Anterior cingulate cortex (tissue), 58 donors: Measurements from ENCODE around the gene P3R3URF.

Source experiments
- DNase-seq, 58 donors: peaks; one replicate each; lab custom pipeline; 2025; lab: John Stamatoyannopoulos, UW

The P3R3URF gene

DNA sequence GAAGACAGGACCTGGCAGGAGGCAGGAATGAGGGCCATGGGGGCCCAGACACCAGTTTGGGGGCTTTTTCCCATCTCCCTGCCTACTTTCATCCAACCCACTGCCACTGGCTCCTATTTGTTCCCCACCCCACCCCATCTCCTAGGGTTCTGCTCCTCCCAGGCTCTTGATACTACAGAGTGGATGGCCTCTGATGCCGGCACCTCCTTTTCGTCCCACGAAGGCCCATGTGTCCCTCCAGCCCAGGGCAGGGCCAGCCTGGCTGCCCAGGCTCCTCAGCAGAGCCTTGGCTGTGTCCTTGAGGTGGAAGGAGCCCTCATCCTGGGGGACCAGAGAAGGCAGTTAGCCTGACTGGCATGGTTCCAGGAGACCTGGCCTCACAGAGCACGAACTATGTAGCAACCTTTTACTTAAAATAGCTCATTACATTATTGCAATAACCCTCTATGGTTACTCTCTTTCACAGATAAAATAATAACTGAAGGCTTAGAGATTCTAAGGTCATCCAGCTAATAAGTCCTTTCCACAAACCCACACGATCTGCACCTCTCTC is 18.4 kb upstream of the P3R3URF start:
- DNase-seq = no peak

DNA sequence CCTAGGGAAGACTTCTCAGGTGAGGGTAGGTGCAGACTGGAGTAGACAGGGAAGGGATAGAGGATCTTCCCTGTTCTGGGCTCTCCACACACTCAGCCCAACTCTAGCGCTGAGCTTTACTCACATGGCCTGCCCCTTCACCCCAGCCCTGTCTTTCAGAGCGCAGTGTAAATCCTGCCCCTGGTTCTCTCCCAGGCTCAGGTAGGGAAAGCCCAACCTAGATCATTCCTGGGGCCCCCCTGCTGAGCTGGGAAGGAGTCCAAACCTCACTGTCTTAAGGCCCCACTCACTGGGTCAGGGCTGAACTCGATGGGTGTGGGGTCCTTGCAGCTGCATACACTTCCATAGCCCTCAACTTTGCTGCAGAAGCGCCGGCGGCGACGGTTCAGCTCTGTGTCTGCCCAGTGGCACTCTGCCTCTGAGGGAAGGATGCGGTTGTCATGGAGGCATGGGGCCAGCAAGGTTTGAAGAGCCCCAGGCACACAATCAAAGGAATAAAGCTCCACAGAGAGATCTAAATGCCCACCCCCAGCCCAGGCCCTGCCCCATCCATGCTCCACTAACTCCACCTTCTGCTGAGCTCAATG is 17.8 kb upstream of the P3R3URF start:
- DNase-seq = no peak

DNA sequence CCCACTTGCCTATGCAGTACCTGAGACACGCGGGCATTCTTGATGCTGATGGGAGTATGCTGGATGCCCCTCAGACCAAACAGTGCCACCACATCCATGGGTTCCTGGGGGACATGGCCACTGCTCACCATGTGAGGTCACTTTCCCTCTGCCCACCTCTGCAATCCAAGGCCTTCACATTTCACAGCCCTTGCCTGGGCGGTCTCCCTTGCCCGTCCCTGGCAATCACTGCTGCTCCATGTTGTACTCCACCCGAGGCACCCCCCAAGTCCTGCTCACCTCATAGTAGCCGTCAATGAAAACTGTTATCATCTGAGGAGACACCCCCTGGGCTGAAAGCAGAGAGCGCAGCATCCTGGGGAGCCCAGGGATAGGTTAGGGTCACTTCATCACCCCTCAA is 17.0 kb upstream of the P3R3URF start:
- no peak for DNase-seq

DNA sequence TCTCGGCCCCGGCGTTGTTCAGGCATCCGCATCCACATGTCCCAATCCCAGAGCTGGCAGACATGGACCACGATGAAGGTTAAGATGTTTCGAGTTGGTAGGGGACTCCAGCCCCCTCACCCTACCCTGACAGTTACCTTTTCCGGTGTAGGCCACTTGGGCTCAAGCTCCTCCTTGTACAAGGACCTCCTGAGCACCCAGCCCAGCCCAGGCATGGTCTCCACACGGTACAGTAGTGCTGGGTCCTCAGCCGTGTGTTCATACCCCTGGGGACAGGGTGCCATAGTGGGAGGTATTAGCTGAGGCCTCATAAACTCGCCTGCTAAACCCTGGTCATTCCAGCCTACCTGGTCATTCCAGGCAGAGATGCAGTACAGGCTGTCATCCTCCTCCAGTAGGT is 15.9 kb upstream of the P3R3URF start:
- DNase-seq = no peak

DNA sequence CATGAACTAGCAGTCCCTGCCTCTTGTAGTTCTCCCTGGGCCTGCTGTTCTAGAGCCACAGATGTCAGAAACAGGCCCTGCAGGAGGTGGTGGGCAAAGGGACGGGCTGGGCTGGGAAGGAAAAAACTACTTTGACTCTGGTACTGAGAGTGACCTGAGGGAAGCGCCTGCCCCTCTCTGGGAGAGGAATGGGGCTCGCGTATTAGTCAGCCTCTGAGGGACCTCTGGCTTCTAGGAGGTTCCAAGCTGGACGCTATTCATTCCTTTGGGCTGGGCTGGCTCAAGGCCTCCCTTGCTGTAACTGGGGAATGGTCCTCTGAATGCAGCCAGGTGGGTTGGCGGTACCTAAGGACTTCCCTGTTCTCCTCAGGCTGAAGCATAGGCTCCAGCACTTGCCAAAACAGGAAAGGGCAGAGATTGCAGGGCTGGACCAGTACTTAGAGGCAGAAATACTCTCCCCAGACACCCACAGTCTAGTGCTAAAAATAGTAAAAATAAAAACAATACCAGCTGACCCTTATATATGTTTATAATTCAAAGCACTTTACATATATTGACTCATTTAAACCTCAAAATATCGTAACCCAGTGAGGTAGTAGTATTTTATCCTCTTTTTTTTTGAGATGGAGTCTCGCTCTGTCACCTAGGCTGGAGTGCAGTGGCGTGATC is 14.9 kb upstream of the P3R3URF start:
- DNase-seq = no peak

DNA sequence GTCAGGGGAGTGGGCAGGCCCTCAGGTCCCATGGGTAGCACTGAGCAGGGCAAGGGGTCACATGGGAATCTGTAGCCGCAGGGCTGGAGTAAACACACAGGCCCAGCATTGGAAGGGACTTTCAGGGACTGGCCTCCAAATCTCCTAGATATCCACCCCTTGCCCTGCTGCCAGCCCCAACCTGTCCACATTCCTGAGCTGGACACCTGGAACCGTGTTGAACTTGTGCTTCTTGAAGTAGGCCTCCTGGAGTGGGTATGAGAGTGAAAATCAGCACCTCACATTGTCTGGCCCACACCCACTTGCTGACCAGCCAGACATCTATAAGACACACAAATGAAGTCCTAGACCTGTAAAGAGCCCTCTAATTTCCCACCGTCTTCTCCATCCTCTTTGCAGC is 14.3 kb upstream of the P3R3URF start:
- DNase-seq = no peak

DNA sequence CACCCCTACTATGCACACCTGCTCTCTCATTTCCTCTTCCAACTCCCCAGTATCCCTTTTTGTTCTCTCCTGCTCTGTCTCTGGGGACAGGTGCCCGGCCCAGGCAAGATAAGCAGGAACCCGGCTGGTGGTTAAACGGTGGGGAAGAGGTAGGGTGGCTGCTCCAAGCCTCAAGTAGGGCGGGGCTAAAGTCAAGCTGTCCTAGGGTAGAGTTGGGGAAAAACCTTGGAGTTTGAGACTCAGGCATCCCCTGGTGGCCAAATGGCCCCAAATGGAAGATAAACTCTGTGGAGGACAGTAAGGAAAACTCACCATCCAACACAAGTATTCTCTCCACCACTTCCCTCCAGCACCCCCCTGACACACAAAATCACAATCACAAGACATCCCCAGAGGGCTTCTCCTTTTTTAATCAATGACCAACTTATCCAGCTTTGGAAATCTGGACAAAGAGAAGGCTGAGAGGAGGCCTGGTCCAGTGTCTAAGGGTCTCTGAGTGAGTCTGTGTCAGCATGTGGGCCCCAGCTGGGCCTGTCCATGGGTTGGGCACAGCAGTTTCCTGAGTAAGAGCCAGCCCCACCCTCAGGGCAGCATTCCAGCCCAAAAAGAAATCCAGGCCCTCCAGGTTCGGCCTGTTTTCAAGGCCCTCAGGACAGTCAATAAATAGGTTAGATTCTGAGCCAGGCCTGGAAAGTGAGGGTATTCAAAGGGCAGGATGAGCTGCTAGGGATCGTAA is 12.2 kb upstream of the P3R3URF start:
- DNase-seq = no peak

DNA sequence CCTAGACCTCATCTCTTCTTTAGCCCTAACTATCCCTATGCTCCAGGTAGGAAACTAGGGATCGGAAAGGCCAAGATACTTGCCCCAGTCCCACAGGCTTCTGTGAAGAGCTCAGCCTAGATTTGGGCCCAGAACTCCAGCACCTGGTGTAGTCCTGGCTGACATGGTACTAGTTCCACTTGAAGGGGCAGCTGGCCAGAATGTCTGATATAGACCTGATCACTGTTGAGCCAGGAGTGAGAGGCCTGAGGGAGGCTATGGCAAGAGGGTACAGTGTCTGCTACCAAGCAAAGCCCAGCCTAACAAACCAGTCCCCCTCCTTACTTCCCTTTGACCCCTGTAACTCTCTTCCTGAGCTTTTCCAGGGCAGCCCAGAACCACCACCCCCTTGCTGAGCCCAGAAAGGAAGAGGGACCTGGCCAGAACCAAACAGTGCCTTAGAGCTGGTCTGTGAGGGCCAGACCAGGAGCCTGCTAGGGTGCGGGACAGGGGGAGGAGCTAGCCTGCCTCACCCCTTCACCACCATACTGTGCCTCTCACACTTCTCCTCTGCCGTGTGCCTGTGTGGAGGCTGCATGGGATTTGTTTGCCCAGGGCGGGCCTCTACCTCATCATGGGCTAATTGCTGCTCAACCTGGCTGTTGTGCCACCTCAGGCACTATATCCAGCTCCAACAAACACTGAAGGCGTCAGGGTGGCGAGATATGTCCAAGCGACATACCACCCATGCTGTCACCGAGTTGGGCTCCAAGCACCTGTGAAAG is 11.0 kb upstream of the P3R3URF start:
- no peak for DNase-seq

DNA sequence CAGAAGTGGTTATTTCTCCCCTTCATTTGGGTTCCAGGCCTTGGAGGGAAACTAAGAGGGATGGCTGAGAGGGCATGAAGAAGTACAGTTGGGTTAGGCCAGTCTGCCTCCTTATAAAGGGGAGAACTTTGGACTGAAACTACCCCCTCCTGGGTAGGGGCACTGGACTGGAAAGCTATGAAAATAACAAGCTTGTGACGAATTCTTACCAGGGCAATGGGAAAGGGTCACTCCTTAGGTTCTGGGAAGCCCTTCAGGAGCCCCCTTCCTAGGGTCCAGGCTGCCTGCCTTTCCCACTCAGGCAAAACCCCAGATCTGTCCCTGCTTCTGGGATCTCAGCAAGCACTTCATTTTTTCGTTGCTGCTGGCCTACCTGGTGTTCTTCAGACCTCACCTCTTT is 9.8 kb upstream of the P3R3URF start:
- no peak for DNase-seq

DNA sequence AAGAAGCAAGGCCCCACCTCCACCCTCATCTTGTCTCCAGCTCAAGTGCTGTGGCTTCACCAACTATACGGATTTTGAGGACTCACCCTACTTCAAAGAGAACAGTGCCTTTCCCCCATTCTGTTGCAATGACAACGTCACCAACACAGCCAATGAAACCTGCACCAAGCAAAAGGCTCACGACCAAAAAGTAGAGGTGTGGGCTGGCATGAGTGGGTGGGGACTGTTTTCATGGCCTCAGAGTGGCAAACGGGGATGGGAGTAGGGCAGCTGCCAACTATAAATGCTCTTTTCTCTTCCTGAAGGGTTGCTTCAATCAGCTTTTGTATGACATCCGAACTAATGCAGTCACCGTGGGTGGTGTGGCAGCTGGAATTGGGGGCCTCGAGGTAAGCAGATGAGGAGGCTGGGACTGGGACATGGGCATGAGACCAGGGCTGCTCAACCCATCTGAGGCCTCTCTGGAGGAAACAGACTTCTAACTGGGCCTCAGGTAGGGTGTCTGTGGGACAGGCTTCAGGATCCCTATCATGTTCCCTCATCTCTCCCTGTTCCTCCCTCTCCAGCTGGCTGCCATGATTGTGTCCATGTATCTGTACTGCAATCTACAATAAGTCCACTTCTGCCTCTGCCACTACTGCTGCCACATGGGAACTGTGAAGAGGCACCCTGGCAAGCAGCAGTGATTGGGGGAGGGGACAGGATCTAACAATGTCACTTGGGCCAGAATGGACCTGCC is 8.8 kb upstream of the P3R3URF start:
- peak in 2 of 58 donors; percentile 8 to 28 for DNase-seq

DNA sequence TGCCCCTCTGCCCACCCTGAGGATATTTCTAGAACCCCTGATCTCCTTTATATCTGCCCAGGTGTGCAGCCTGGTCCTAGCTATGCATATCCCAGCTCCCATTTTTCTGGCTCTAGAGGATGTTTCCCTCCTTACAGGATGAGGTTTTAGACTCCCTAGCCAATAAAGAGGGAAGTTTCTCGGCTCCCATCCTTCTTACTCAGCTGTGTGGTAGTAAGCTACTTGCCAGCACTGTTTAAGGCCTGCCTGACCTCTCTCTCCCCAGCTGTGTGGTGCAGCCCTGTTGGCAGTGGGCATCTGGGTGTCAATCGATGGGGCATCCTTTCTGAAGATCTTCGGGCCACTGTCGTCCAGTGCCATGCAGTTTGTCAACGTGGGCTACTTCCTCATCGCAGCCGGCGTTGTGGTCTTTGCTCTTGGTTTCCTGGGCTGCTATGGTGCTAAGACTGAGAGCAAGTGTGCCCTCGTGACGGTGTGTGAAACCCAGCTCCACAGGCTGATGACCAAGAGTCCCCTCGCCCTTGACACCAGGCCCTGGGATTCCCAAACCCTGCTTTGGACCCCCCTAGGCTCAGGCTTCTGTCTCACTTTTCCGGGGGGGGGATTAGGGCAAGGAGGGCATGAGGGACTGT is 7.8 kb upstream of the P3R3URF start:
- DNase-seq = no peak

DNA sequence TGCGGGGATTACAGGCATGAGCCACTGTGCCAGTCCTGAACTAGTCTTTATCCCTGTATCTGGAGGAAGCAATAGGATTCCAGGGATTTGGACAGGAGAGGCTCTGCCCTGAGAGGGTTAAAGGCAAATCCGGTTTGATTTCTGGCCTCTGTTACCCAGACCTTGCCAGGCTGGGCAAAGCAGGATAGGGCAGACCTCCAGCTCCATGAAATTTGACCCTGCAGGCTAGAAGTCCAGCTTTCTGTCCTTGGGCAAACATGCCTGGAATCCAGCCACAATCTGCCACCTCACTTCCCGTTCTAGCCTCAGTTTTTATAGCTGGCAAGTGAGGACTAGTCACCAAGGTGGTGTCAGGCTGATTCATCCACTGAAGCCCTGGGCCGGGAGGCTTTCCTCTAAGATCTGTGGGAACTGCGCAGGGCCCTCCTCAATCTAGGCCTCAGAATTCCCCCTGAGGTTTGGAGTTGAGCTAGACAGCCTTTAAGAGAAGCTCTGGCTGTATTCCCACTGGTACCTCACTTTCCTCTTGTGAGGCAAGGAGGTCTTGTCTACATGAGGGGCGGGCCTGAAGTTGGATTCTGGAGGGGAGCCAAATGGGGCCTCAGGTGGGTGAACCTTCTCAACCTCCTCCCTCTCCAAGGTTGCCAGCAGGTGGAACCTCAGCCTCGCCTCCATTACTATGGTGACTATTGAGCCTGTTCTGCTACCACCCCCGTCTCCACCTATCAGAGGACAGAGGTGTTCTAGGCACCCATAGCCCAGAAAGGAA is 7.0 kb upstream of the P3R3URF start:
- peak in 3 of 58 donors; percentile 4 to 63 (median 58) for DNase-seq

DNA sequence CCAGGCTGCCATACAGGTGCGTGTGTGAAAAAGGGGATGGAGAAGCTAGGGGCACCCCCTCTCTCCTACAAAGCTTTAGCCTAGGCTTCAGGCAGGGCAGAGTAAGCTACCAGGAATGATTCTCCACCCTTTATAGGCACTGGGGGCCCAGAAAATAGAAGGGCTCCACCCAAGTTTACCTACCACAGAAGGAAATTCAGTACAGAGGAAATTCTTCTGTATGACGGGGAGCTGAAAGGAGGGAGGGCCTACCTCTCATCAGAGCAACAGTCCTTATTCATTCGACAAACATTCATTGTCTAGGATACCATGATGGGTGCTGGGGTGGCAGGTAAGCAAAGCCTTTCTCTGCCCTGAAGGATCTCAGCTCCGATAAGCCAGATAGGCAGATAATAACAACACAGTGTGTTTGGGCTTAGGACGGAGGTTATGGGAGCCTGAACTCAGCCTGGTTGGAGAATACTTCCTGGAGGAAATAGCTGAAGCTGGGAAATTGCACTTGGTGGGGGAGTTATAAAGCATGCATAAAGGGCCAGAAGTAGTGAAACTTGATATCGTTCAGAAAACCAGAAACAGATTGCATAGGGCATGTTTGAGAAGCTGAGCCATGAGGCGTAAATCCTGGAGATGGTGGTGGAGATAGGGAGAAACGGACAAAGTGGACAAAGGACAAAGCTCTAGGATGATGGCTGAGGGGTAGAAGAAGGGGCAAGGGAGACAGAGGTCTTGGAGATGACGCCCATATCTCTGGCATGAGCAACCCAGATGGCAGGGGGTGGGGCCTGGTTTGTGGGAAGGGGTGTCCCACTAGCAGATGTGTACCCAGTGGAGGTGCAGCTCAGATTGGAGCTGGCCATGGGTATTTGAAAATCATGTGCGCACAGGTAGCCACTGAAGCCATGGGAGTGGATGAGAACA is 5.3 kb upstream of the P3R3URF start:
- DNase-seq = no peak

DNA sequence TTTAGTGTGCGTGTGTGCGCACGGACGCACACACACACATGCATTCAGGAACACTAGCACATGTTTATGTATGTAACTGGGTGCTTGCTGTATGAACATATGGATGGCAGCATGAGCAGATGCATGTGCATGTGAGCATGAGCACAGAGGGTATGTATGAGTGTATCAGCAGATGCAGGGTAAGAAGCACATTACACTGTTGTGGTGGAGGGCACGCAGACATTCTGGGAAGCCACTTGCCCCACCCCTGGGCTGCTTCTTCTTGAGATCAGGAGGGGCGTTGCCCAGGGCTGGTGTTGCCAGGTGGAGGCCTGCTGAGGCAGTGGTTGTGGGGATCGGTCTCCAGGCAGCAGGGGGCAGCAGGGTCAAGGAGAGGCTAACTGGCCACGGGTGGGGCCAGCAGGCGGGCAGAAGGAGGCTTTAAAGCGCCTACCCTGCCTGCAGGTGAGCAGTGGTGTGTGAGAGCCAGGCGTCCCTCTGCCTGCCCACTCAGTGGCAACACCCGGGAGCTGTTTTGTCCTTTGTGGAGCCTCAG is 3.9 kb upstream of the P3R3URF start:
- peak in 15 of 58 donors; percentile 7 to 59 (median 36) for DNase-seq

DNA sequence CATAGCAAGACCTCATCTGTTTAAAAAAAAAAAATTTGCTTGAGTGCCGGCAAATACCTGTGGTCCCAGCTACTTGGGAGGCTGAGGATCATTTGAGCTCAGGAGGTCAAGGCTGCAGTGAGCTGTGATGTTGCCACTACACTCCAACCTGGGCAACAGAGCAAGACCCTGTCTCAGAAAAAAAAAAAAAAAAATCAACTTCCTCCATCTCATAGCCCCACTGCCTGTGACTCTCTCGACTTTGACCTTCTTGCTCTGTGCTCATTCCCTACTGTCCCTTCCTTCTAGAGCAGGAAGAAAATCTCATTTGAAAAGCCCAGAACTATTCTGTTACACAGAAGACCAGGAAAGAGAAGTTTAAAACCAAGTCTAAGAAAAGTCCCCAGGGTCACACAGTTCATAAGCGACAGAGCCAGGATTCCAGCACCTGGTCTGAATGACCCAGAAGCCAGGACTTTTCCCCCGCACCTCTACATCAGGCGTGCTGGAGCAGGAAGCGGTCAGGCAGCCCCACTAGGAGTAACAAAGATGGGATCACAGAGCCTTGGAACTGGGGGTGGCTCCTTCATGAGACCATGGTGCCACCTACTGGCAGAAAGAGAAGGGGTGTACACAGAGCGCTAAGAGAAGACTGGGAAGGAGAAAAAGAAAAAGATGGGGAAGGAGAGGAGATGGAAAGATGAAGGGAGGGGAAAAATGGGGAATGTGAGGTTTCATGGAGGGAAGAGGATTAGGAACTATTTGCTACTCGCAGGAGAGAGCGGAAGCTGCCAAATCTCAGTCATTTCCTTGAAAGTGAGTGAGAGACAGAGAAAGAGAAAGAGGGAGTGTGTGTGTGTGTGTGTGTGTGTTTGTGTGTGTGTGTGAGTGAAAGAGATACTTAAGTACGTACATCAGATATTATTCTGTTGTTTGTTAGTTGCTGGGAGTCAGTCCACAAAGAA is 3.1 kb upstream of the P3R3URF start:
- DNase-seq = peak in 54 of 58 donors; percentile 14 to 92 (median 62)

DNA sequence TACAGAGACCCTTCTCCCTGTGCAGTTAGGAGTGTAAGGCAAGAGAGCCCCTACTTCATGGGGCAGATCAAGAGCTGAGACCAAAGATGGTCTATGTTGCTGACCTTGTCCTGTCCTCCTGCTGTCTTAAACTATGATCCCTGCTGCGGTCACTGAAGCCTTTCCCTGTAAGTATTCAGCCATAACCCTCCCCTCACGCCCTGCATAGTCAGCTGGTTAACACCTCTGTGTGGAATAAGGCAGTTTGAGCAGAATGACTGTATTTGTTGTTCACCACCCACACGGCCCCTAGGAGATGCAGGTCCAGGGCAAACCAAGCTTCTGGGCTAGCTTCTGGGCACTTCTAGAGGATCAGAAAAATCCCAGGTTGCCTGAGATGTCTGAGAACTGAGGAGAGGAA is 1.0 kb downstream of the P3R3URF start:
- no peak for DNase-seq
